ENCODE data around the gene GPC4. TPM values are rescaled to one million over a fixed set of nuclear protein-coding genes. Genes with fewer than 3 reads are reported as not detected.

The GPC4 gene
- 0.38 and 0.85 TPM in 2 replicates for total RNA-seq

DNA sequence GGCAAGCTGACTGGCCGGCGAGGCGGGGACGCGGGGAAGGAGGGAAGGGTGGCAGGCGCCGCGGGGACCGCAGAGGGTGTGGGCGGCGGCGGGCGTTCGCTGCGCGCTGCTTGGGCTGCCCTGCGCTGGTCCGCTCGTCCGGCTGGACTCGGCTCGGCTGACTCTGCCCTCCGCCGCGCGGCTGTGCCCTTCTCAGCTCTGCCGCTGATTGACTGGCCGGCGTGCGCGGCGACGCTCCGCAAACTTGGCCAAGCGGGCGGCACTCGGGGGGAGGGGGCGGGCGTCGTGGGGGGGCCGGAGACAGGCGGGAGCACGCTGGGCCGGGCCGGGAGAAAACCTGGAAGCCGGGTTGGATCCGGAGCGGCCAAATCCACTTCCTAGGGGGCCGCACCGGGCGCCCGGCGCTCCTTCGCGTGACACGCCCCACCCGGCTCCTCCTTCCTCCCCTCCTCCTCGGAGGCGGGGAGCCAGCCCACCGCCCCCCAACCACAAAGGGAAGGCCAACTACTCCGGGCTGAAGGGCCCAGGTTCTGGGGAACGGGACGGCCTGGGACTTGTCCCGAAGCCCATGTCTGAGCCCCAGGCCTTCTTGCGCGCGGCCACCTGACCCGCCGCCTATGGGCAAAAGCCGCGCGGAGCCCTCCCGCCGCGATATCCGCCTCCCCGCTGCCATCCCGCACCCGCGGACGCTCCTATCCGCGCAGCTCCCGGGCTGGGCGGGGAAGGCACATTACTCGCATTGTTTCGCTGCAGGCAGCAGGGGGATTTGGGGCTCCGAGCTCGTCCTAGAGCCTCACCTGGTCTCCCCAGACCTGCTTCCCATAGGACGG, at the start of gene GPC4:
GPC4 (minus strand) TSS at position 214 of the 830 bp plus-strand sequence. CDS start 524 bp downstream, outside the sequence.

Other genes starting within 250 kb of the GPC4 start
- gene TFDP3, start 197.1 kb downstream of the GPC4 start, total RNA-seq, result not detected in 2 replicates